ENCODE results near the gene NUP93. TPM values are rescaled to one million over a fixed set of nuclear protein-coding genes. Genes with fewer than 3 reads are reported as not detected.

The NUP93 gene
- total and polyA plus RNA-seq, 2 experiments from 2014 or later = 139 to 187 TPM

DNA sequence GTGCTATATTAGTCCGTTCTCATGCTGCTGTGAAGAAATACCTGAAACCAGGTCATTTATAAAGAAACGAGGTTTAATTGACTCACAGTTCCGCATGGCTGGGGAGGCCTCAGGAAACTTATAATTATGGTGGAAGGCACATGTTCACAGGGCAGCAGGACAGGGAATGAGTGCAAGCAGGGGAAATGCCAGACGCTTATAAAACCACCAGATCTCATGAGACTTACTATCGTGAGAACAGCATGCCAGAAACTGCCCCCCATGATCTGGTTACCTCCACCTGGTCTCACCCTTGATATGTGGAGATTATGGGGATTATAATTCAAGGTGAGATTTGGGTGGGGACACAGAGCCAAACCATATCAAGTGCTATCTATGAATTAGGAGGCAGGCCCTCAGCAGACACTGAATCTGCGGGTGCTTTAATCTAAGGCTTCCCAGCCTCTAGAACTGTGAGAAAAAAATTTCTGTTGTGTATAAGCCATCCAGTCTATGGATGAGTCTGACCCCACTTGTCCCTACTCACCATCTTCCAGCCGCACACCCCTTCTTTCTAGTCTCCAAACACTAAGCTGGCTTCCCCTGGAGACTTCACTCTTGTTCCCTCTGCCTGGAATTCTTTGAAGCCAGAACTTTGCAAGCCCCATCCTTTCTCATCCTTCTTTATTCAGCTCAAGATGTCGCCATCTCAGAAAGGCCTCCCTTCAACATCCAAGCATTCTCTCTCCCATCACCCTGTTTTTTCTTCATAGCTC lies 772 bp upstream of the NUP93 start:
- H3K27me3 ChIP-seq (ENCODE audit: insufficient read depth) = no peaks in the 10 kb centered on the region
- H3K27me3 Mint-ChIP-seq (ENCODE audit: insufficient read depth, low read depth, poor library complexity) = peaks cover 2% of the 10 kb centered on the region
- DNase-seq (ENCODE audit: low spot score) = no peak
- peak overlapping the region; percentile 85 for H3K27ac Mint-ChIP-seq
- H3F3A ChIP-seq (replicated peaks; ENCODE audit: low read depth) = no peaks in the 10 kb centered on the region
- H3K4me2 ChIP-seq = peak overlapping the region; percentile 85
- H3K4me1 Mint-ChIP-seq = peaks cover 13% of the 10 kb centered on the region
- H3K4me1 ChIP-seq (ENCODE audit: insufficient read depth) = peaks cover 18% of the 10 kb centered on the region
- ATAC-seq = no peak; the same call in 2 of the 3 replicates
- no peaks in the 10 kb centered on the region for H3K36me3 ChIP-seq (ENCODE audit: insufficient read depth)
- no peak for TF ChIP-seq POLR2AphosphoS5 (IDR thresholded peaks at IDR 0.05; ENCODE audit: low read depth)
- TF ChIP-seq, protein P1, sequence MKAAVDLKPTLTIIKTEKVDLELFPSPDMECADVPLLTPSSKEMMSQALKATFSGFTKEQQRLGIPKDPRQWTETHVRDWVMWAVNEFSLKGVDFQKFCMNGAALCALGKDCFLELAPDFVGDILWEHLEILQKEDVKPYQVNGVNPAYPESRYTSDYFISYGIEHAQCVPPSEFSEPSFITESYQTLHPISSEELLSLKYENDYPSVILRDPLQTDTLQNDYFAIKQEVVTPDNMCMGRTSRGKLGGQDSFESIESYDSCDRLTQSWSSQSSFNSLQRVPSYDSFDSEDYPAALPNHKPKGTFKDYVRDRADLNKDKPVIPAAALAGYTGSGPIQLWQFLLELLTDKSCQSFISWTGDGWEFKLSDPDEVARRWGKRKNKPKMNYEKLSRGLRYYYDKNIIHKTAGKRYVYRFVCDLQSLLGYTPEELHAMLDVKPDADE (IDR thresholded peaks at IDR 0.05) = no peak
- peak overlapping the region; percentile 92 for H2AFZ ChIP-seq
- H3K27ac ChIP-seq (ENCODE audit: low read depth) = peak overlapping the region; percentile 63
- H3K79me2 ChIP-seq (replicated peaks; ENCODE audit: insufficient read depth) = peaks cover 39% of the 10 kb centered on the region
- H3K4me3 Mint-ChIP-seq = no peak overlapping the region; the same call in 2 of the 3 replicates
- H3K36me3 Mint-ChIP-seq (ENCODE audit: low read depth) = no peaks in the 10 kb centered on the region
- H4K20me1 ChIP-seq (replicated peaks; ENCODE audit: insufficient read depth) = peaks cover 32% of the 10 kb centered on the region
- H3K9me2 ChIP-seq (ENCODE audit: insufficient read depth) = no peaks in the 10 kb centered on the region
- H3K4me3 ChIP-seq = peak overlapping the region; percentile 92
- H3K9me3 Mint-ChIP-seq = no peaks in the 10 kb centered on the region; the same call in 2 of the 3 replicates

DNA sequence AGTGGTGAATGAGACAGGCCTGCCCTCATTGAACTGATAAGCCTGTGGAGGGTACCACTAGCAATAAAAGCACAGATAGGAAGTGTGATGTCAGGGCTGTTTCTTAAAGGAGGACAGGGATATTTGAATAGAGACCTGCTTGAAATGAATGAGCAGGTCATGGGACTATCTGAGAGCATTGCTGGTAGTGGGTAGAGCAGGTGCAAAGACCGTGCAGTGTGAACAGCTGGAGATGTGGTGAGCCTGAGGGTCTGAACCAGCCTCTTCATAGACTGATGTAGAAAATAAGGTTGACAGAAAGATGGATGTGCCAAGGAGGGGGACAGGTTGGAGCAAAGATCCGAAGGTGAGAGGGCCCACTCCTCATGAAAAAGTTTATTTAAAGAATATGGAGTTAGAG lies 2.4 kb downstream of the NUP93 start:
- Histone ChIP-seq H3K79me2 (replicated peaks; ENCODE audit: insufficient read depth) (peaks cover 71% of the 10 kb centered on the region), H3K27me3 (ENCODE audit: insufficient read depth) (no peaks in the 10 kb centered on the region), H3K4me1 (ENCODE audit: insufficient read depth) (peaks cover 18% of the 10 kb centered on the region), H3K27ac (ENCODE audit: low read depth) (no peak overlapping the region), H3F3A (replicated peaks; ENCODE audit: low read depth) (no peaks in the 10 kb centered on the region), H4K20me1 (replicated peaks; ENCODE audit: insufficient read depth) (peaks cover 47% of the 10 kb centered on the region), H3K9me2 (ENCODE audit: insufficient read depth) (no peaks in the 10 kb centered on the region), H3K36me3 (ENCODE audit: insufficient read depth) (no peaks in the 10 kb centered on the region; the same call in 1 of the 2 replicates), H2AFZ (no peak overlapping the region), H3K4me3 (no peak overlapping the region), H3K4me2 (no peak overlapping the region)
- Mint-ChIP-seq H3K4me1 (peaks cover 13% of the 10 kb centered on the region), H3K9me3 (no peaks in the 10 kb centered on the region), H3K36me3 (ENCODE audit: low read depth) (peaks cover 8% of the 10 kb centered on the region), H3K27ac (no peak overlapping the region), H3K4me3 (no peak overlapping the region), H3K27me3 (ENCODE audit: insufficient read depth, low read depth, poor library complexity) (peaks cover 2% of the 10 kb centered on the region)
- no peak for ATAC-seq
- DNase-seq (ENCODE audit: low spot score) = no peak
- TF ChIP-seq, protein P2, sequence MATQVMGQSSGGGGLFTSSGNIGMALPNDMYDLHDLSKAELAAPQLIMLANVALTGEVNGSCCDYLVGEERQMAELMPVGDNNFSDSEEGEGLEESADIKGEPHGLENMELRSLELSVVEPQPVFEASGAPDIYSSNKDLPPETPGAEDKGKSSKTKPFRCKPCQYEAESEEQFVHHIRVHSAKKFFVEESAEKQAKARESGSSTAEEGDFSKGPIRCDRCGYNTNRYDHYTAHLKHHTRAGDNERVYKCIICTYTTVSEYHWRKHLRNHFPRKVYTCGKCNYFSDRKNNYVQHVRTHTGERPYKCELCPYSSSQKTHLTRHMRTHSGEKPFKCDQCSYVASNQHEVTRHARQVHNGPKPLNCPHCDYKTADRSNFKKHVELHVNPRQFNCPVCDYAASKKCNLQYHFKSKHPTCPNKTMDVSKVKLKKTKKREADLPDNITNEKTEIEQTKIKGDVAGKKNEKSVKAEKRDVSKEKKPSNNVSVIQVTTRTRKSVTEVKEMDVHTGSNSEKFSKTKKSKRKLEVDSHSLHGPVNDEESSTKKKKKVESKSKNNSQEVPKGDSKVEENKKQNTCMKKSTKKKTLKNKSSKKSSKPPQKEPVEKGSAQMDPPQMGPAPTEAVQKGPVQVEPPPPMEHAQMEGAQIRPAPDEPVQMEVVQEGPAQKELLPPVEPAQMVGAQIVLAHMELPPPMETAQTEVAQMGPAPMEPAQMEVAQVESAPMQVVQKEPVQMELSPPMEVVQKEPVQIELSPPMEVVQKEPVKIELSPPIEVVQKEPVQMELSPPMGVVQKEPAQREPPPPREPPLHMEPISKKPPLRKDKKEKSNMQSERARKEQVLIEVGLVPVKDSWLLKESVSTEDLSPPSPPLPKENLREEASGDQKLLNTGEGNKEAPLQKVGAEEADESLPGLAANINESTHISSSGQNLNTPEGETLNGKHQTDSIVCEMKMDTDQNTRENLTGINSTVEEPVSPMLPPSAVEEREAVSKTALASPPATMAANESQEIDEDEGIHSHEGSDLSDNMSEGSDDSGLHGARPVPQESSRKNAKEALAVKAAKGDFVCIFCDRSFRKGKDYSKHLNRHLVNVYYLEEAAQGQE (IDR thresholded peaks at IDR 0.05; ENCODE audit: unreplicated experiment) = no peak
- TF ChIP-seq EZH2phosphoT487 (IDR thresholded peaks at IDR 0.05; ENCODE audit: unreplicated experiment) = no peak
- TF ChIP-seq STAT1 (IDR thresholded peaks at IDR 0.05; ENCODE audit: unreplicated experiment) = no peak

Measured in GM23338 (cell line).